Activated CD8-positive, alpha-beta memory T cell treated with anti-CD3 and anti-CD28 coated beads for 24 hours (primary cell): ENCODE measurements around the gene PYDC1.
"Not testable (repeated sequence)": the region's sequence is repeated elsewhere in the genome, so short reads cannot be mapped to it uniquely, and the experiment has no call there.

Source experiments
- DNase-seq: peaks from one replicate; pipeline ENCODE4 v3.0.0-alpha.2; 2020

The PYDC1 gene

GRCh38 chr16:31177136-31177535, 39.8 kb downstream of the PYDC1 start:
- DNase-seq, result peak; percentile 70

DNA sequence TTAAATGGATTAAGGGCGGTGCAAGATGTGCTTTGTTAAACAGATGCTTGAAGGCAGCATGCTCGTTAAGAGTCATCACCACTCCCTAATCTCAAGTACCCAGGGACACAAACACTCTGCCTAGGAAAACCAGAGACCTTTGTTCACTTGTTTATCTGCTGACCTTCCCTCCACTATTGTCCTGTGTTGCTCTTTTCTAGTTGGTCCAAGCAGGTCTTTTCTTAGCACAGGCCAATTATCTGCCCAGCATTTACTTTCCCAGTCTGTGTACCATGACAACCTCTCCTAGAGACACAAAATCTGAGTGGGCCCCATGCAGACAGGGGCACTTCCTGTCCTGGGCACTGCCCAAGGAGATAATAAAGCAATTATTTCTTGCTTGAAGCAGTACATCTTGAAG, 46.9 kb downstream of the PYDC1 start:
- not testable (repeated sequence) for DNase-seq

GRCh38 chr16:31168848-31169247, 48.1 kb downstream of the PYDC1 start:
- DNase-seq, result no peak

DNA sequence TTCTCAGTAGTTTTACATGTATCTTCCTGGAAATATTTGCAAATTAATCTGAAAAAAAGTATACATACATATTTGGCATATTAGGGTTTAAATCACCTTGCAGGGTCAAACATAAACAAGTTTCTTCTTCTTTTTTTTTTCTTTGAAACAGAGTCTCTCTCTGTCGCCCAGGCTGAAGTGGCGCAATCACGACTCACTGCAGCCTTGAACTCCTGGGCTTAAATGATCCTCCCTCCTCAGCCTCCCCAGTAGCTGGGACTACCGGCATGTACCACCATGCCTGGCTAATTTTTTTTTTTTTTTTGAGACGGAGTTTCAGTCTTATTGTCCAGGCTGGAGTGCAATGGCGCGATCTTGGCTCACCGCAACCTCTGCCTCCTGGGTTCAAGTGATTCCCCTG, 49.6 kb downstream of the PYDC1 start:
- no peak for DNase-seq
